Suprapubic skin (tissue), 4 donors: Measurements from ENCODE around the gene LINC01488. TPM values are rescaled to one million over a fixed set of nuclear protein-coding genes. Genes with fewer than 3 reads are reported as not detected.

Experiments
- DNase-seq, 2 donors: peaks; one replicate each; pipeline ENCODE4 v3.0.0-alpha.2; 2019; ENCODE audit warnings: low spot score in 2 of 2
- H3K27ac ChIP-seq: fragments of 200-600 bp; sonication (generic); one replicate; pipeline ENCODE4 v1.5.1; 2019
- H3K27me3 ChIP-seq: fragments of 200-600 bp; sonication (generic); one replicate; pipeline ENCODE4 v1.5.1; 2019
- H3K36me3 ChIP-seq: fragments of 200-600 bp; sonication (generic); one replicate; pipeline ENCODE4 v1.5.1; 2019
- H3K4me1 ChIP-seq: fragments of 200-600 bp; sonication (generic); one replicate; pipeline ENCODE4 v1.5.1; 2019
- H3K4me3 ChIP-seq: fragments of 200-600 bp; sonication (generic); one replicate; pipeline ENCODE4 v1.5.1; 2019; ENCODE audit warnings: mild to moderate bottlenecking
- H3K9me3 ChIP-seq: fragments of 200-600 bp; sonication (generic); one replicate; pipeline ENCODE4 v1.5.1; 2019
- EP300 ChIP-seq: sonication (generic); formaldehyde crosslinking; IDR thresholded peaks from one replicate; pipeline ENCODE4 v1.6.1; 2017; ENCODE audit warnings: antibody characterized with exemption
- POLR2A ChIP-seq, 2 donors: fragments of 450-650 bp; IDR thresholded peaks; one replicate each; pipeline ENCODE4 v1.6.1; 2017; ENCODE audit warnings: antibody characterized with exemption in 2 of 2, mild to moderate bottlenecking in 2 of 2, moderate library complexity in 2 of 2
- POLR2AphosphoS5 ChIP-seq, 3 donors: sonication (generic); formaldehyde crosslinking; IDR thresholded peaks; one replicate each; pipeline ENCODE4 v1.6.1; 2017; ENCODE audit warnings: antibody characterized with exemption in 3 of 3
- WGBS: methylation state at CpG from one replicate; pipeline ENCODE4 v1.1.5; 2018; 5-methylcytosine and 5-hydroxymethylcytosine counted together
- total RNA-seq, 4 donors: library from RNA; depleted of rRNA; stranded (reverse); fragments of >200 nt; gene quantifications; one replicate each; pipeline ENCODE4 v1.1.0, GENCODE V29; 2016
- TF ChIP-seq, protein P1 (sequence below), 2 donors: fragments of 200-600 bp in 1 of 2; fragments of 450-650 bp in 1 of 2; sonication (generic) in 1 of 2; IDR thresholded peaks; one replicate each; pipeline ENCODE4 v1.5.1; 2016 to 2019; ENCODE audit warnings: antibody characterized with exemption in 2 of 2, mild to moderate bottlenecking in 1 of 2, moderate library complexity in 1 of 2

Gene LINC01488
- total RNA-seq, 4 donors from 2014 or later: not detected

- 12% methylated on average over 10 of the region's 48 CpGs for WGBS
- H3K9me3 ChIP-seq: no peaks in the 10 kb centered on the region
- peak overlapping the region; percentile 83 for H3K27ac ChIP-seq
- no peaks in the 10 kb centered on the region for H3K36me3 ChIP-seq
- peak overlapping the region; percentile 51 for H3K4me3 ChIP-seq
- TF ChIP-seq, protein P1, sequence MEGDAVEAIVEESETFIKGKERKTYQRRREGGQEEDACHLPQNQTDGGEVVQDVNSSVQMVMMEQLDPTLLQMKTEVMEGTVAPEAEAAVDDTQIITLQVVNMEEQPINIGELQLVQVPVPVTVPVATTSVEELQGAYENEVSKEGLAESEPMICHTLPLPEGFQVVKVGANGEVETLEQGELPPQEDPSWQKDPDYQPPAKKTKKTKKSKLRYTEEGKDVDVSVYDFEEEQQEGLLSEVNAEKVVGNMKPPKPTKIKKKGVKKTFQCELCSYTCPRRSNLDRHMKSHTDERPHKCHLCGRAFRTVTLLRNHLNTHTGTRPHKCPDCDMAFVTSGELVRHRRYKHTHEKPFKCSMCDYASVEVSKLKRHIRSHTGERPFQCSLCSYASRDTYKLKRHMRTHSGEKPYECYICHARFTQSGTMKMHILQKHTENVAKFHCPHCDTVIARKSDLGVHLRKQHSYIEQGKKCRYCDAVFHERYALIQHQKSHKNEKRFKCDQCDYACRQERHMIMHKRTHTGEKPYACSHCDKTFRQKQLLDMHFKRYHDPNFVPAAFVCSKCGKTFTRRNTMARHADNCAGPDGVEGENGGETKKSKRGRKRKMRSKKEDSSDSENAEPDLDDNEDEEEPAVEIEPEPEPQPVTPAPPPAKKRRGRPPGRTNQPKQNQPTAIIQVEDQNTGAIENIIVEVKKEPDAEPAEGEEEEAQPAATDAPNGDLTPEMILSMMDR (IDR thresholded peaks at IDR 0.05): no peak
- TF ChIP-seq POLR2A (IDR thresholded peaks at IDR 0.05): peak in 1 of 2 donors; percentile 14
- DNase-seq: peak; percentile 94
- H3K4me1 ChIP-seq: peaks cover 32% of the 10 kb centered on the region
- no peaks in the 10 kb centered on the region for H3K27me3 ChIP-seq
Observed at GRCh38 chr11:69443138-69443967, 38.1 kb upstream of the LINC01488 start.

GRCh38 chr11:69443968-69444364, 37.5 kb upstream of the LINC01488 start:
- Histone ChIP-seq H3K36me3 (no peaks in the 10 kb centered on the region), H3K4me3 (peak overlapping the region; percentile 51), H3K27me3 (no peaks in the 10 kb centered on the region), H3K27ac (peak overlapping the region; percentile 83), H3K4me1 (peaks cover 37% of the 10 kb centered on the region), H3K9me3 (no peaks in the 10 kb centered on the region)
- WGBS: 56% methylated on average over 4 of the region's 6 CpGs
- TF ChIP-seq POLR2A (IDR thresholded peaks at IDR 0.05) (no peak), POLR2AphosphoS5 (IDR thresholded peaks at IDR 0.05) (no peak), EP300 (no peak)
- TF ChIP-seq, protein P1 (IDR thresholded peaks at IDR 0.05): no peak
- no peak for DNase-seq

GRCh38 chr11:69444381-69445130, 36.9 kb upstream of the LINC01488 start:
- DNase-seq: no peak
- no peaks in the 10 kb centered on the region for H3K9me3 ChIP-seq
- H3K36me3 ChIP-seq: no peaks in the 10 kb centered on the region
- no peak overlapping the region for H3K4me3 ChIP-seq
- H3K4me1 ChIP-seq: peaks cover 42% of the 10 kb centered on the region
- peak overlapping the region; percentile 83 for H3K27ac ChIP-seq
- 54% methylated on average over 32 of the region's 32 CpGs for WGBS
- TF ChIP-seq POLR2A (IDR thresholded peaks at IDR 0.05) (no peak), POLR2AphosphoS5 (IDR thresholded peaks at IDR 0.05) (peak; percentile 9 to 83 (median 58)), EP300 (no peak)
- TF ChIP-seq, protein P1 (IDR thresholded peaks at IDR 0.05): peak in 1 of 2 donors; percentile 11
- no peaks in the 10 kb centered on the region for H3K27me3 ChIP-seq

DNA sequence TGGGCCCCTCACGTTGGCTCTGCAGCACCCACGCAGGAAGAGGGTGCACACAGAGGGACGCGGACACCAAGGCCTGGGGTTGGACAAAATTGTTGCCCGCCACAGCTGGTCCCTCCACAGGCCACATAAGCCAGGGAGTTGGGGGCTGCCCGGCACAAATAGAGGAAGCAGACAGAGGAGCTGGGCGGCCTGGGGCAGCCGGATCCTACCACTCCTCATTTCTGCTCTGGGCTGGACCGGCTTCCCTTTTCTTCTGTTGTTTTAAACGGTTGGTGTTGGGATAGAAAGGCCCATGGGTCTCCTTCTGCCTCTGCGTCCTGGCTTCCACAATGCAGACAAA, 36.4 kb upstream of the LINC01488 start:
- Histone ChIP-seq H3K4me3 (no peak overlapping the region), H3K27ac (peak overlapping the region; percentile 83), H3K36me3 (no peaks in the 10 kb centered on the region), H3K27me3 (no peaks in the 10 kb centered on the region), H3K4me1 (peaks cover 48% of the 10 kb centered on the region), H3K9me3 (no peaks in the 10 kb centered on the region)
- 78% methylated on average over 11 of the region's 11 CpGs for WGBS
- DNase-seq: no peak
- no peak for TF ChIP-seq POLR2AphosphoS5 (IDR thresholded peaks at IDR 0.05)
- no peak for TF ChIP-seq POLR2A (IDR thresholded peaks at IDR 0.05)
- no peak for TF ChIP-seq EP300
- TF ChIP-seq, protein P1 (IDR thresholded peaks at IDR 0.05): no peak

- Histone ChIP-seq H3K27ac (no peak overlapping the region), H3K4me1 (peaks cover 50% of the 10 kb centered on the region), H3K27me3 (no peaks in the 10 kb centered on the region), H3K9me3 (no peaks in the 10 kb centered on the region), H3K36me3 (no peaks in the 10 kb centered on the region), H3K4me3 (no peak overlapping the region)
- DNase-seq: no peak
- 86% methylated on average over 11 of the region's 11 CpGs for WGBS
- TF ChIP-seq POLR2A (IDR thresholded peaks at IDR 0.05) (no peak), POLR2AphosphoS5 (IDR thresholded peaks at IDR 0.05) (no peak), EP300 (no peak)
- TF ChIP-seq, protein P1 (IDR thresholded peaks at IDR 0.05): no peak
Observed at GRCh38 chr11:69446108-69446507, 35.4 kb upstream of the LINC01488 start.
